Right renal pelvis (tissue), 4 donors: ENCODE data around the gene PAPSS2. TPM values are rescaled to one million over a fixed set of nuclear protein-coding genes. Genes with fewer than 3 reads are reported as not detected.
A peak's percentile ranks its signal among the peaks of the same experiment; 100 is the strongest.
"Not testable (repeated sequence)": the region's sequence is repeated elsewhere in the genome, so short reads cannot be mapped to it uniquely, and the experiment has no call there.

Source experiments
- DNase-seq, 4 donors: peaks; one replicate each; pipeline ENCODE4 v3.0.0-alpha.2; 2013; ENCODE audit warnings: low read depth in 4 of 4, low spot score in 3 of 4, missing footprints in 1 of 4
- polyA plus RNA-seq, 4 donors: library from polyadenylated mRNA; unstranded; fragments of 120-200 nt; gene quantifications; one replicate each; pipeline ENCODE4 v1.2.1, GENCODE V29; 2013; ENCODE audit not compliant: insufficient read length in 4 of 4

PAPSS2 gene
- polyA plus RNA-seq, 4 donors, result 46.4 to 56.1 (median 51.5) TPM

- DNase-seq, result no peak
Measured at GRCh38 chr10:87700031-87700796, 40.5 kb downstream of the PAPSS2 start.

GRCh38 chr10:87702260-87702972 lies 42.7 kb downstream of the PAPSS2 start:
- DNase-seq, result no peak

DNA sequence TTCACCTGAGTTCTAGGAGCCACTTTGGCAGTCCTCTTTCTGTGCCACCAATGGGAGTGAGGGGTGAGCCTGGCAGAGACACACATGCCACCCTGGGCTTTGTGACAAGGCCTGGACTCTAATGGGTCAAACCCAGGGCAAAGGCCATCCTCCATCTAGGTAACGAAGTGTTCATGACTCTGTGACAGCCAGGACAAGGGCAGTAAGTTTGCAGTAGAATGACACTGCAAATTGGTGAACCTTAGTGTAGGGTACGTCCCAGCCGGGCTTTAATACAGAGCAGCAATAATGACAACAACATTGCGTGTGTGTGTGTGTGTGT lies 43.3 kb downstream of the PAPSS2 start:
- DNase-seq, result no peak

GRCh38 chr10:87703771-87704170 lies 44.1 kb downstream of the PAPSS2 start:
- no peak for DNase-seq

GRCh38 chr10:87705339-87705738 lies 45.7 kb downstream of the PAPSS2 start:
- DNase-seq, result no peak

DNA sequence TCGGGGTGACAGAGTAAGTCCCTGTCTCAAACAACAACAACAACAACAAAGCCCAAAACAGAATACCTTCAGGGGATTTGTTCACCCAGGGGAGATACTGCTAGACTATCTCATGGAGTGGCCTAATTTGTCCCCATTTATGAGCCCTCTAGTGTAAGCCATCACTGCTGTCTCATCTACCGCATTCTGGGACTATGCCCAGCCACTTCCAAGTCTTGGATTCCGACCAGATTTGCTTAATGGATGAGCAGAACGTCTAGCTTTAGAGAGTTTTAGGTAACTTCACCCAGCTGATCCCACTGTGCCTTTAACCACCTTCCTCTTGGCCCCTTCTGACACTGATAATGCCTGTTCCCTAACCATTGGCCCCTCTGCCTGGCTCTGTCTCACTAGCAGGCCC lies 47.1 kb downstream of the PAPSS2 start:
- DNase-seq, result no peak

DNA sequence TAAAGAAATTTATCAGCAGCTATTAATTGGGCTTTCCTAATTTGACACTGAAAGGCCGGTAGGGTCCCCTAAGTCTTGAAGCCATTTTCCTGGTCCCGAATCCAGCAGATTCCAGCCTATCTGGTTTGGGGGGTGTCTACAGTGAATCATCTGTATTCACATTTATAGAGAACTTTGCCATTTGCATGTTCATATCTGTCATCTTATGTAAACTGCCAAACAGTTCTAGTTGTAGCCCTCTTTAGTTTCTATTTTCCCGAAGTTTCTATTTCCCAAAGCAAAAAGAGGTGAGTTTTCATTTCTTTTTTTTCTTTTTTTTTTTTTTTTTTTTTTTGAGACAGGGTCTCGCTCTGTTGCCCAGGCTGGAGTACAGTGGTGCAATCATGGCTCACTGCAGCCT lies 47.6 kb downstream of the PAPSS2 start:
- DNase-seq, result no peak

DNA sequence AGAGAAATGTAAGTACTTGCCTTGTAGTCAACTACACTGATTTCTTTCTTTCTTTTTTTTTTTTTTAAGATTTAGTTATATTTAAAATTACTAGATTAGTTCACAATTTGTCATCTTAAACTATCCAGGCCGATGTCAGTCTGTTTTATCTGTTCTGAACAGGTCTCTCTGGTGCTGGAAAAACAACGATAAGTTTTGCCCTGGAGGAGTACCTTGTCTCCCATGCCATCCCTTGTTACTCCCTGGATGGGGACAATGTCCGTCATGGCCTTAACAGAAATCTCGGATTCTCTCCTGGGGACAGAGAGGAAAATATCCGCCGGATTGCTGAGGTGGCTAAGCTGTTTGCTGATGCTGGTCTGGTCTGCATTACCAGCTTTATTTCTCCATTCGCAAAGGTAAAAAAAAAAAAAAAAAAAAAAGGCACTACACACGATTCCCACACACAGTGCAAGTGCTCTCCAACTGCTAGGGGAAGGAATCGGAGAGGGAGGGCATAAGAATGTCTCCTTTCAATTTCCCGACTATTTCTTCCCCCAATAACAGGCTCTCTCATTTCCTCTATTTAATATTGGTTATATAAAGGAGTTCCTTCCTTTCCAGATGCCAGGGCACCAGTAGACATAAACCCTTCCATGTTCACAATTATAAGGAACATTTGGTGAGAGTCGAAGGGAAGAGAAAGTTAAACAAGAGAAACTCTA lies 53.4 kb downstream of the PAPSS2 start:
- no peak for DNase-seq

- no peak for DNase-seq
Measured at GRCh38 chr10:87713707-87714106, 54.0 kb downstream of the PAPSS2 start.

GRCh38 chr10:87715552-87716347 lies 56.1 kb downstream of the PAPSS2 start:
- no peak for DNase-seq

- no peak for DNase-seq
Measured at GRCh38 chr10:87716348-87716670, 56.6 kb downstream of the PAPSS2 start.

- DNase-seq, result no peak
Measured at GRCh38 chr10:87720665-87721064, 61.0 kb downstream of the PAPSS2 start.

DNA sequence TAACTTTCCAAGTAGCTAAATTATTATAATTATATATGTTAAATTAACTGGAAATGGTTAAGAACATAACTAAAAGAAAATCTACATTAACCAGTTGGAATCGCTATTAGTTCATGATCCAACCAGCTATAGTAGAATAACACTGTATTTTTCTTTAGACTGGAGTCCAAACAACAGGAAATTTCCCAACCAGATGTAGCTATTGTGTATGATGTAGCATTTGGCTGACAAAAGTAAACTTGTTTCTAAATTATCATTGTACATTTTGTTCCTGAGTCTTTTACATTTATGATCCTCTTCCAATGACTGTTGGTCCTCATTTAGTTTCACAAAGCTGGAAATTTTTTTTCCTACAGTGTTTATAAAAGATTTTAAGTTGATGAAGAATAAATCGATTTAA lies 62.1 kb downstream of the PAPSS2 start:
- no peak for DNase-seq

DNA sequence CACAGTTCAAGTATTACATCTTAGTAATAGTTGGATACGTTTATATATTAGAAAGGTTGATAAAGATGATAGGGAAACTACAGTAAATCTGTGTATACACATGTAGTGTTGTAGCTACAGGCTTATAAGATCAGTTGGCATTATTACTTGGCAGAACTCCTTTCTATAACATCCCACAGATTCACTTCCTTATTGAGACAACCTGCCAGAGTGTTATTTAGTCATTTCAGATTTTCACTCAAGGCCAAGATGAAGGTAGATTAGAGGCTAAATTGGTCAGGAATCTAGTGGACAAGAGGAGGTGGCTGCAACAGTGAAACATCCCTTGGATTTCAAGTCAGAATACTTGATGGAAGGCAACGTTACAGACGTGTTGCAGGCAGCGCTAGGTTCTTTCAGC lies 63.0 kb downstream of the PAPSS2 start:
- DNase-seq, result no peak

DNA sequence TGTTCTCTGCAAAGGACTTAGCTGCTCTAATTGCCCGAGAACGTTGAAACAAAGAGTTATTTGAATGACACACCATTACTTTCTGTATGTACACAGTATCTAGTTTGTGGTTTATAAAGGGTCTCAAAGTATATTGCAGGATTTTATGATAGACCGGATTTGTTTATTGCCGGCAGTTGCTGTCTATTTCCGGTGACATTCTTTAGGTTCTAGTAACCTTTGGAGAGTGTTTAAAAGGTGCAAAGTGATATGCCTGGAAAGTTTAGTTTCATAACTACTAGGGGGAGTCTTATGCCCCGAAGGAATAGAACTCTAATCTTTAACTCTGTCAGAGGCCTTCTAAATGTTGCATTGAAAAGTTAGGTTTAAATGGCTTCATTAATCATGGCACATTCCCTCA lies 63.8 kb downstream of the PAPSS2 start:
- no peak for DNase-seq

DNA sequence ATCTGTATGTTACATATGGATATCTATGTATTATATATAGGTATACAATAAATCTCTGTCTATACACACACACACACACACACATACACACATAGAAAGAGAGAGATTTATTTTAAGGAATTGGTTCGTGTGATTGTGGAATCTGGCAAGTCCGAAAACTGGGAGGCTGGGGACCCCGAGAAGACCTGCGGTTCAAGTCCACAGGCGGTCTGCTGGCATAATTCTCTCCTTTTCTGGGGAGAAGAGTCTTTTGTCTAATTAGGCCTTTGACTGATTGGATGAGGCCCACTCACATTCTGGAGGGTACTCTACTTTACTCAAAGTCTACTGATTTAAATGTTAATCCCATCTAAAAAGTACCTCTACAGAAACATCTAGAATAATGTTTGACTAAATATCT lies 65.1 kb downstream of the PAPSS2 start:
- no peak for DNase-seq

DNA sequence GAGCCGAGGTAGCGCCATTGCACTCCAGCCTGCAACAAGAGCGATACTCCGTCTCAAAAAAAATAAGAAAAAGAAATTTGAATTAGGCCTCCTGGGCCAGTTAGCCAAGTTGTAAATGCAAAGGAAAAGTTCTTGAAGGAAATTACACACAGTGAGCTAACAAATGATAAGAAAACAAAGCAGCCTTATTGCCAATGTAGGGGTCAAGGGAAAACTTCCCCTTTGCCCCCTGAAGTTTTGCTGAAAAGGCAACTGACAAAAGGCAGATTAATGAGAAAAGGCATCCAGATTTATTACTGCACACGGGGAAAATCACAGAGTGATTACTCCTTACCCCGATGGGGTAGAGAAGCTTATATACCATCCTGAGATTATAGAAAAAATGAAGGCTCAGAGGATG lies 70.3 kb downstream of the PAPSS2 start:
- no peak for DNase-seq

GRCh38 chr10:87733081-87733480 lies 73.4 kb downstream of the PAPSS2 start:
- DNase-seq, result no peak

DNA sequence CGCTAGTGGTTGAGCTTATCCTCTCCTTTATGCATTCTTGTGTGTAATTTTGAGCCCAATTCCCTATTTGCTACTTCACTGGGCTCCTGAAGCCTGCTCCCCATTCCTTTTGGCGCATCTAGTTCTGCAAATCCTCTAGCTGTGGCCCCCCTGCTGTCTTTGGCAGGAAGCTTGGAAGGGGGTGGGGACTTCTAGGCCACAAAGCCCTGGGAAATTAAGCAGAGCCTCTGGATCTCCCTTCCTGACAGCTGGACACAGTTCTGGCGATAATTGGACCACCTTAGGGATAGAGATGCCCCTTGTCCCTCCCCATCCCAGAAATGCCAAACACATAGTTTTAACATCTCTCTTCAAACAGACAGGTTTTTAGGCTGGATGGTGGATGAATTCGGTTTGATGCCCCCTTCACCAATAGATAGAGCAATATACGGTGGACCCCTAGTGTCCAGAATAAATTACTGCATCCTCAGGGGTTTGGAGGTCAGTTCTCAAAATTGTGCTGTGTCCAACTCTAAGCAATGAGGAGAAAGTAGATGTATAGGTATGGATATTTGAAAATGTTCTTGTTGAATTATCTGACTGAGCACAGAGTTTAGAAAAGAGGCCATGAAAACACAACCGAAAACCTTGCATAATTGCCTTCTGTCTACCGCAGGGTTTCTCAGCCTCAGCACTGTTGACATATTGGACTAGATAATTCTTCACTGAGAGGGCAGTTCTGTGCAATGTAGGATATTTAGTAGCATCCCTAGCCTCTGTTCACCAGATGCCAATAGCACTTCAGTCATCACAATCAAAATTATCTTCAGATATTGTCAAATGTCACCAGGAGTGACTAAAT lies 75.5 kb downstream of the PAPSS2 start:
- peak in 1 of 4 donors; percentile 20 for DNase-seq

DNA sequence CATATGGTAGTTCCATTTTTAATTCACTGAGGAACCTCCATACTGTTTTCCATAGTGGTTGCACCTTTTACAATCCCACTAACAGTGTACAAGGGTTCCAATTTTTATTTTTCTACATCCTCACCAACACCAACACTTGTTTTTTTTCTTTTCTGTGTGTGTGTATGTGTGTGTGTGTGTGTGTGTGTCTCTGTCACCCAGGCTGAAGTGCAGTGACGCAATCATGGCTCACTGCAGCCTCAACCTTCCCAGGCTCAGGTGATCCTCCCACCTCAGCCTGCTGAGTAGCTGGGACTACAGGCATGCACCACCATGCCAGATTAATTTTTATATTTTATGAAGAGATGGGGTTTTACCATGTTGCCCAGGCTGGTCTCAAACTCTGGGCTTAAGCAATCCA lies 78.6 kb downstream of the PAPSS2 start:
- not testable (repeated sequence) for DNase-seq
